IMR-90 (cell line): ENCODE measurements around the gene MYH10. TPM values are rescaled to one million over a fixed set of nuclear protein-coding genes. Genes with fewer than 3 reads are reported as not detected.

Source experiments
- ATAC-seq: fragments of 200-7000 bp; cut with Tn5 transposase; 2 replicates; pipeline ENCODE4 v1.9.1; 2020; ENCODE audit warnings: low read depth, mild to moderate bottlenecking, moderate library complexity
- BruUV-seq: library from RNA; stranded (reverse); fragments of 400-500 nt; replicated peaks from 2 replicates; lab custom pipeline; 2021; lab: Mats Ljungman, UMichigan
- CTCF ChIA-PET: fragments of 300-600 bp; formaldehyde crosslinking; extraction: SDS; loops from one replicate; lab custom pipeline; 2021; ENCODE audit warnings: antibody characterized with exemption; lab: Yijun Ruan, JAX
- POLR2A ChIA-PET: fragments of 300-600 bp; sonication (Branson Sonifier 250); formaldehyde crosslinking; loops from one replicate; lab custom pipeline; 2022; ENCODE audit warnings: antibody characterized with exemption; ENCODE audit not compliant: unreplicated experiment; lab: Charles Lee
- DNase-seq: peaks from one replicate; pipeline ENCODE4 v3.0.0; 2013
- H2AFZ ChIP-seq: replicated peaks from 2 replicates; pipeline ENCODE3; 2013; ENCODE audit warnings: low read length, mild to moderate bottlenecking; ENCODE audit not compliant: poor library complexity
- H2AK5ac ChIP-seq: 2 replicates; pipeline ENCODE4 v1.6.1; 2013; ENCODE audit warnings: low read depth, low read length, inconsistent platforms
- H2AK9ac ChIP-seq: replicated peaks from 2 replicates; pipeline ENCODE3; 2013; ENCODE audit warnings: mild to moderate bottlenecking, low read depth, low read length, moderate library complexity; ENCODE audit not compliant: poor library complexity
- H2BK120ac ChIP-seq: 2 replicates; pipeline ENCODE4 v1.6.1; 2013; ENCODE audit warnings: low read depth, low read length, inconsistent platforms
- H2BK15ac ChIP-seq: 3 replicates; pipeline ENCODE4 v1.6.1; 2013; ENCODE audit warnings: low read depth, low read length, inconsistent platforms
- H2BK20ac ChIP-seq: 2 replicates; pipeline ENCODE4 v1.6.1; 2013; ENCODE audit warnings: low read depth, mild to moderate bottlenecking, inconsistent platforms, low read length, moderate library complexity
- H2BK5ac ChIP-seq: 2 replicates; pipeline ENCODE4 v1.6.1; 2013; ENCODE audit warnings: mild to moderate bottlenecking, low read depth, low read length, inconsistent platforms; ENCODE audit not compliant: poor library complexity, severe bottlenecking
- H3K14ac ChIP-seq: replicated peaks from 2 replicates; pipeline ENCODE4 v1.6.1; 2013; ENCODE audit warnings: low read depth, low read length, inconsistent platforms
- H3K18ac ChIP-seq: 2 replicates; pipeline ENCODE4 v1.6.1; 2013; ENCODE audit warnings: low read depth, low read length, control low read depth
- H3K23ac ChIP-seq: 2 replicates; pipeline ENCODE4 v1.6.1; 2013; ENCODE audit warnings: low read depth, low read length, inconsistent platforms
- H3K27ac ChIP-seq: 2 replicates; pipeline ENCODE4 v1.5.1; 2013; ENCODE audit warnings: mild to moderate bottlenecking, control low read depth, low read length; ENCODE audit not compliant: insufficient read depth
- H3K27me3 ChIP-seq: 2 replicates; pipeline ENCODE4 v1.6.1; 2013; ENCODE audit warnings: low read length; ENCODE audit not compliant: control insufficient read depth, insufficient read depth
- H3K36me3 ChIP-seq: 2 replicates; pipeline ENCODE4 v1.6.1; 2013; ENCODE audit warnings: low read length, mixed read lengths; ENCODE audit not compliant: control insufficient read depth, insufficient read depth
- H3K4ac ChIP-seq: 2 replicates; pipeline ENCODE4 v1.6.1; 2013; ENCODE audit warnings: low read depth, low read length, inconsistent platforms
- H3K4me1 ChIP-seq: 2 replicates; pipeline ENCODE4 v1.6.1; 2013; ENCODE audit warnings: low read length, mixed read lengths; ENCODE audit not compliant: control insufficient read depth, insufficient read depth
- H3K4me2 ChIP-seq: 2 replicates; pipeline ENCODE4 v1.6.1; 2013; ENCODE audit warnings: low read depth, mild to moderate bottlenecking, control low read depth, low read length, moderate library complexity
- H3K4me3 ChIP-seq: 2 replicates; pipeline ENCODE4 v1.5.1; 2013; ENCODE audit warnings: low read depth, mild to moderate bottlenecking, control low read depth, low read length, moderate library complexity; ENCODE audit not compliant: insufficient read depth
- H3K56ac ChIP-seq: 2 replicates; pipeline ENCODE4 v1.6.1; 2013; ENCODE audit warnings: low read length, inconsistent platforms; ENCODE audit not compliant: insufficient read depth; ENCODE audit errors: extremely low read depth
- H3K79me1 ChIP-seq, 2 experiments: 2 replicates each; pipeline ENCODE4 v1.6.1; 2013; ENCODE audit warnings: low read length in 2 of 2, inconsistent platforms in 1 of 2, low read depth in 1 of 2
- H3K9ac ChIP-seq: 2 replicates; pipeline ENCODE4 v1.6.1; 2013; ENCODE audit warnings: low read depth, low read length, control low read depth
- H3K9me1 ChIP-seq: 2 replicates; pipeline ENCODE4 v1.6.1; 2013; ENCODE audit warnings: low read length, inconsistent platforms; ENCODE audit not compliant: insufficient read depth
- H3K9me3 ChIP-seq: 2 replicates; pipeline ENCODE4 v1.6.1; 2013; ENCODE audit warnings: low read length; ENCODE audit not compliant: control insufficient read depth, insufficient read depth
- H4K20me1 ChIP-seq: 2 replicates; pipeline ENCODE4 v1.6.1; 2013; ENCODE audit warnings: low read length, inconsistent platforms; ENCODE audit not compliant: insufficient read depth
- H4K5ac ChIP-seq: 2 replicates; pipeline ENCODE4 v1.6.1; 2013; ENCODE audit warnings: mild to moderate bottlenecking, low read depth, low read length, control low read depth
- H4K8ac ChIP-seq, 2 experiments: 2 replicates each; pipeline ENCODE4 v1.6.1; 2013; ENCODE audit warnings: low read depth in 2 of 2, low read length in 2 of 2, control low read depth in 1 of 2, inconsistent platforms in 1 of 2
- H4K91ac ChIP-seq: 2 replicates; pipeline ENCODE4 v1.6.1; 2013; ENCODE audit warnings: low read depth, low read length, inconsistent platforms; ENCODE audit not compliant: insufficient read depth
- CEBPB ChIP-seq: IDR thresholded peaks from 2 replicates; pipeline ENCODE4 v1.6.1; 2012; ENCODE audit warnings: low read depth, low read length, improper control_type of control experiment
- CHD1 ChIP-seq: IDR thresholded peaks from 2 replicates; pipeline ENCODE4 v1.6.1; 2012; ENCODE audit warnings: low read depth, low read length, improper control_type of control experiment
- MAFK ChIP-seq: IDR thresholded peaks from 2 replicates; pipeline ENCODE4 v1.6.1; 2012; ENCODE audit warnings: low read depth, low read length, improper control_type of control experiment
- NFE2L2 ChIP-seq: fragments of 150-350 bp; IDR thresholded peaks from 2 replicates; pipeline ENCODE4 v1.6.1; 2016; ENCODE audit warnings: low read depth, mild to moderate bottlenecking, low read length
- POLR2A ChIP-seq: IDR thresholded peaks from 2 replicates; pipeline ENCODE4 v1.6.1; 2012; ENCODE audit warnings: mild to moderate bottlenecking, low read depth, low read length
- RFX5 ChIP-seq: IDR thresholded peaks from 2 replicates; pipeline ENCODE4 v1.8.0; 2012; ENCODE audit warnings: low read depth, mild to moderate bottlenecking, low read length, moderate library complexity
- WGBS, 2 experiments: methylation state at CpG; one replicate each; pipeline versions ENCODE4 v1.1.5 to v1.1.7; 2013; ENCODE audit warnings: missing lambda C conversion rate in 2 of 2; ENCODE audit not compliant: insufficient read length in 1 of 2; ENCODE audit errors: extremely low coverage in 2 of 2; 5-methylcytosine and 5-hydroxymethylcytosine counted together
- dilution Hi-C: fragments of 300-500 bp; cut with HindIII; formaldehyde crosslinking; loops from one replicate; pipeline ENCODE4 v1.14.3; 2018; ENCODE audit warnings: low sequenced_read_pairs; ENCODE audit not compliant: unreplicated experiment
- in situ Hi-C: fragments of 300-500 bp; cut with MboI; formaldehyde crosslinking; loops from 3 replicates; pipeline ENCODE4 v1.14.3; 2019; ENCODE audit warnings: low sequenced_read_pairs, inconsistent platforms, mixed read lengths
- intact Hi-C: fragments of 100-400 bp; cut with micrococcal nuclease; formaldehyde crosslinking; loops from 2 replicates; pipeline ENCODE4 v1.10.0; 2022
- polyA plus RNA-seq, 3 experiments: library from polyadenylated mRNA; depleted of rRNA; stranded (reverse); fragments of >200 nt; gene quantifications; 2 replicates each; pipeline ENCODE4 v1.2.3, GENCODE V29; 2012; ENCODE audit warnings: low replicate concordance in 1 of 3
- total RNA-seq: library from RNA; depleted of rRNA; stranded (reverse); fragments of >200 nt; gene quantifications from 2 replicates; pipeline ENCODE4 v1.2.3, GENCODE V29; 2012
- TF ChIP-seq, protein P1 (sequence below): conservative IDR thresholded peaks from 2 replicates; pipeline ENCODE4 v1.5.1; 2012; ENCODE audit warnings: mild to moderate bottlenecking, low read depth, low read length, improper control_type of control experiment
- TF ChIP-seq, protein P2 (sequence below): fragments of 150-350 bp; IDR thresholded peaks from 2 replicates; pipeline ENCODE4 v1.6.1; 2016; ENCODE audit warnings: low read depth, mild to moderate bottlenecking, low read length, moderate library complexity, borderline replicate concordance

The MYH10 gene
- total and polyA plus RNA-seq, 2 of the 4 experiments (the other 2 are of a cell fraction) = 71.2 to 95.2 TPM

DNA sequence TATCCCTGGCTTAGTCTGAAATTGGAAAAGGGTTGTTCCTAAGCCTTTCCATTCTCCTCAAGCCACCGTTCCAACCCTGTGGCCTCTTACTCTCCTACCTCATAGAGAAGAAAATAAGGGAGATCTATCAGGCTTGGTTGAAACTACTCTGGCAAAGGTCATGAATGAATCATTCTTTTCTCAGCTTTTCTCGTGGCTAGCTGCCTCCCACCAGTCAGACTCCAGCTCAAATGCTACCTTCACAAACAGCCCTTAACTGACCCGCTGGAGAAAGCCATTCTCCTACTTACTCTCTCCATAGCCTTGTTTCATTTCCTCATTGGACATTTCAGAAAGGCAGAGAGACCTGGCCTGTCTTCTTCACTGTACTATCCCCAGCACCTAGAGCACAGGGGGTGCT is 8.9 kb downstream of the MYH10 start:
- Histone ChIP-seq H3K18ac (peak overlapping the region; percentile 64; the same call in 1 of the 2 replicates), H3K4me1 (peaks cover 12% of the 10 kb centered on the region), H3K27me3 (no peaks in the 10 kb centered on the region), H2AFZ (no peak overlapping the region), H3K56ac (no peak overlapping the region), H3K27ac (no peak overlapping the region), H4K20me1 (peaks cover 38% of the 10 kb centered on the region), H4K91ac (no peak overlapping the region), H3K4ac (no peak overlapping the region), H2BK120ac (no peak overlapping the region), H3K36me3 (peaks cover 20% of the 10 kb centered on the region), H2AK5ac (no peak overlapping the region), H4K8ac (no peak overlapping the region), H2AK9ac (no peak overlapping the region), H2BK5ac (no peak overlapping the region), H3K79me1 (peaks cover 38 to 74% of the 10 kb centered on the region in 2 experiments), H2BK15ac (no peak overlapping the region), H3K9ac (no peak overlapping the region), H3K4me2 (peak overlapping the region; percentile 53; the same call in 1 of the 2 replicates), H3K23ac (no peak overlapping the region), H3K9me1 (peaks cover 19% of the 10 kb centered on the region), H3K4me3 (no peak overlapping the region), H4K5ac (no peak overlapping the region), H3K9me3 (no peaks in the 10 kb centered on the region), H2BK20ac (no peak overlapping the region), H3K14ac (no peak overlapping the region)
- dilution Hi-C loops = no loop called here
- ChIA-PET POLR2A (no interaction called here), CTCF (no interaction called here)
- no TSS peak for BruUV-seq
- intact Hi-C loops = loop anchor here (10.0 kb wide), 1 partner anchor 237 kb away; the partner anchor contains the start of gene RPL26
- DNase-seq (peak; percentile 59), ATAC-seq (peak; percentile 60)
- WGBS, 2 experiments = no CpG with 5 or more reads among the region's 3 CpGs
- in situ Hi-C loops = loop anchor here (10.0 kb wide), 1 partner anchor 63 kb away; no protein-coding TSS in a partner anchor
- TF ChIP-seq, protein P1, sequence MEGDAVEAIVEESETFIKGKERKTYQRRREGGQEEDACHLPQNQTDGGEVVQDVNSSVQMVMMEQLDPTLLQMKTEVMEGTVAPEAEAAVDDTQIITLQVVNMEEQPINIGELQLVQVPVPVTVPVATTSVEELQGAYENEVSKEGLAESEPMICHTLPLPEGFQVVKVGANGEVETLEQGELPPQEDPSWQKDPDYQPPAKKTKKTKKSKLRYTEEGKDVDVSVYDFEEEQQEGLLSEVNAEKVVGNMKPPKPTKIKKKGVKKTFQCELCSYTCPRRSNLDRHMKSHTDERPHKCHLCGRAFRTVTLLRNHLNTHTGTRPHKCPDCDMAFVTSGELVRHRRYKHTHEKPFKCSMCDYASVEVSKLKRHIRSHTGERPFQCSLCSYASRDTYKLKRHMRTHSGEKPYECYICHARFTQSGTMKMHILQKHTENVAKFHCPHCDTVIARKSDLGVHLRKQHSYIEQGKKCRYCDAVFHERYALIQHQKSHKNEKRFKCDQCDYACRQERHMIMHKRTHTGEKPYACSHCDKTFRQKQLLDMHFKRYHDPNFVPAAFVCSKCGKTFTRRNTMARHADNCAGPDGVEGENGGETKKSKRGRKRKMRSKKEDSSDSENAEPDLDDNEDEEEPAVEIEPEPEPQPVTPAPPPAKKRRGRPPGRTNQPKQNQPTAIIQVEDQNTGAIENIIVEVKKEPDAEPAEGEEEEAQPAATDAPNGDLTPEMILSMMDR = no peak
- TF ChIP-seq NFE2L2 = no peak
- TF ChIP-seq CEBPB = no peak
- TF ChIP-seq, protein P2, sequence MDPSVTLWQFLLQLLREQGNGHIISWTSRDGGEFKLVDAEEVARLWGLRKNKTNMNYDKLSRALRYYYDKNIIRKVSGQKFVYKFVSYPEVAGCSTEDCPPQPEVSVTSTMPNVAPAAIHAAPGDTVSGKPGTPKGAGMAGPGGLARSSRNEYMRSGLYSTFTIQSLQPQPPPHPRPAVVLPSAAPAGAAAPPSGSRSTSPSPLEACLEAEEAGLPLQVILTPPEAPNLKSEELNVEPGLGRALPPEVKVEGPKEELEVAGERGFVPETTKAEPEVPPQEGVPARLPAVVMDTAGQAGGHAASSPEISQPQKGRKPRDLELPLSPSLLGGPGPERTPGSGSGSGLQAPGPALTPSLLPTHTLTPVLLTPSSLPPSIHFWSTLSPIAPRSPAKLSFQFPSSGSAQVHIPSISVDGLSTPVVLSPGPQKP = no peak
- no peak for TF ChIP-seq MAFK
- TF ChIP-seq RFX5 = no peak
- no peak for TF ChIP-seq POLR2A
- no peak for TF ChIP-seq CHD1
